Measurements from ENCODE around the gene MVK. TPM values are rescaled to one million over a fixed set of nuclear protein-coding genes. Genes with fewer than 3 reads are reported as not detected.

Gene MVK
- total RNA-seq, 3 donors from 2014 or later = 18.9 to 30.0 (median 29.8) TPM

GRCh38 chr12:109529691-109530640 is 43.6 kb upstream of the MVK start:
- Histone ChIP-seq H3K4me1 (ENCODE audit: low read depth) (no peaks in the 10 kb centered on the region), H3K9me3 (no peaks in the 10 kb centered on the region), H3K36me3 (ENCODE audit: low read depth) (peaks cover 7% of the 10 kb centered on the region), H3K4me3 (no peak overlapping the region)
- ATAC-seq = no peak
- DNase-seq = no peak
- intact Hi-C loops (cut with DNase I, micrococcal nuclease) = no loop called here
- TF ChIP-seq, protein P1, sequence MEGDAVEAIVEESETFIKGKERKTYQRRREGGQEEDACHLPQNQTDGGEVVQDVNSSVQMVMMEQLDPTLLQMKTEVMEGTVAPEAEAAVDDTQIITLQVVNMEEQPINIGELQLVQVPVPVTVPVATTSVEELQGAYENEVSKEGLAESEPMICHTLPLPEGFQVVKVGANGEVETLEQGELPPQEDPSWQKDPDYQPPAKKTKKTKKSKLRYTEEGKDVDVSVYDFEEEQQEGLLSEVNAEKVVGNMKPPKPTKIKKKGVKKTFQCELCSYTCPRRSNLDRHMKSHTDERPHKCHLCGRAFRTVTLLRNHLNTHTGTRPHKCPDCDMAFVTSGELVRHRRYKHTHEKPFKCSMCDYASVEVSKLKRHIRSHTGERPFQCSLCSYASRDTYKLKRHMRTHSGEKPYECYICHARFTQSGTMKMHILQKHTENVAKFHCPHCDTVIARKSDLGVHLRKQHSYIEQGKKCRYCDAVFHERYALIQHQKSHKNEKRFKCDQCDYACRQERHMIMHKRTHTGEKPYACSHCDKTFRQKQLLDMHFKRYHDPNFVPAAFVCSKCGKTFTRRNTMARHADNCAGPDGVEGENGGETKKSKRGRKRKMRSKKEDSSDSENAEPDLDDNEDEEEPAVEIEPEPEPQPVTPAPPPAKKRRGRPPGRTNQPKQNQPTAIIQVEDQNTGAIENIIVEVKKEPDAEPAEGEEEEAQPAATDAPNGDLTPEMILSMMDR (IDR thresholded peaks at IDR 0.05) = no peak

DNA sequence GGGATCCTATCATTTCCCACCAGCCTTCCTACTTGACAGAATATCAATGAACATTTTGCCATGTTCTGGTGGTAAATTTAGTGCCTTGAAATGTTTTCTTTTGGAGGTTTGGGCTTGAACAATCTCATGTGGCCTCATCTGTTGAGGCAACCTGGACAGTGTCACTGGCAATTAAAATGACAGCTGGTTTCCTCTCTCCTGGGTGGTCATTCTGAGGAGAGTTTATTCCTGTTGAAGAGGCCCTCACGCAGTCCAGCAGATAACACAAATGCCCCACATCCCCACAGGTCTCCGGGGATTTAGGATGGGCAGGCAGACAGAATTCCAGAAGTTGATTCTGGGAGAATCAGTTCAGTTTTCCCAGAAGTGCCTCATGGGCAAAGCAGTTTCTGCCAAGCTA is 42.2 kb upstream of the MVK start:
- DNase-seq (no peak), ATAC-seq (no peak)
- TF ChIP-seq, protein P1 (IDR thresholded peaks at IDR 0.05) = no peak
- Histone ChIP-seq H3K9me3 (no peaks in the 10 kb centered on the region), H3K36me3 (ENCODE audit: low read depth) (peaks cover 7% of the 10 kb centered on the region), H3K4me1 (ENCODE audit: low read depth) (no peaks in the 10 kb centered on the region), H3K4me3 (no peak overlapping the region)
- intact Hi-C loops (cut with DNase I, micrococcal nuclease) = no loop called here

- TF ChIP-seq, protein P1 (IDR thresholded peaks at IDR 0.05) = no peak
- no peak overlapping the region for H3K4me3 ChIP-seq
- ATAC-seq = no peak
- intact Hi-C loops (cut with DNase I, micrococcal nuclease) = no loop called here
- no peaks in the 10 kb centered on the region for H3K9me3 ChIP-seq
- H3K4me1 ChIP-seq (ENCODE audit: low read depth) = no peaks in the 10 kb centered on the region
- H3K36me3 ChIP-seq (ENCODE audit: low read depth) = no peaks in the 10 kb centered on the region
- DNase-seq = peak in 1 of 3 donors; percentile 28
Measured at GRCh38 chr12:109532721-109533486, 40.7 kb upstream of the MVK start.

DNA sequence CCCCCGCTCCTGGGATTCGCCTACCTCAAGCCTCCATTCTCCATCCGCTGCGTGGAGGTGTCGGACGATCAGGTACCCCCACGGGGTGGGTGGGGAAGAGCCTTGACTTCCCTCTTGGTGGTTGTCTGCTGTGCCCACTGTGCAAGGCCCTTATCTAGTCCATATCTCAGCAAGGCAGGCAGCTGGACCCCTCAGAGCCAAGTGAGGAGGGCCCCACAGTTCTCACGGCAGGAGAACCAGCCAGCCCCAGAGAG is 40.2 kb upstream of the MVK start:
- DNase-seq = peak in 1 of 3 donors; percentile 37
- TF ChIP-seq, protein P1 (IDR thresholded peaks at IDR 0.05) = no peak
- intact Hi-C loops (cut with DNase I, micrococcal nuclease) = no loop called here
- H3K4me3 ChIP-seq = no peak overlapping the region
- H3K36me3 ChIP-seq (ENCODE audit: low read depth) = no peaks in the 10 kb centered on the region
- no peak for ATAC-seq
- no peaks in the 10 kb centered on the region for H3K4me1 ChIP-seq (ENCODE audit: low read depth)
- no peaks in the 10 kb centered on the region for H3K9me3 ChIP-seq

DNA sequence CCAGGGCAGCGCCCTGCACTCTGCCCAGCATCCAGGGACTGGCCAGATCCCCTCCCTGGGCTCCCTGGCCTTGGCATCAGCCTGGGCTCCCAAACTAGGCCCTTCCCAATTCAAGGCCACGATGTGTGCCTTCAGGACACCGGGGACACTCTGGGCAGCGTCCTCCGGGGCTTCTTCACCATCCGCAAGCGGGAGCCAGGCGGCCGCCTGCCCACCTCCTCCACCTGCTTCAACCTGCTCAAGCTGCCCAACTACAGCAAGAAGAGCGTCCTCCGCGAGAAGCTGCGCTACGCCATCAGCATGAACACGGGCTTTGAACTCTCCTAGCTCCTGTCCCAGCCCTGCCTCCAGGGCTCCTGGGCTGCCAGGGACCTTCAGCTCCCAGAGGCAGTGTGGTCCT is 39.1 kb upstream of the MVK start:
- H3K4me1 ChIP-seq (ENCODE audit: low read depth) = no peaks in the 10 kb centered on the region
- H3K36me3 ChIP-seq (ENCODE audit: low read depth) = no peaks in the 10 kb centered on the region
- intact Hi-C loops (cut with DNase I, micrococcal nuclease) = no loop called here
- TF ChIP-seq, protein P1 (IDR thresholded peaks at IDR 0.05) = no peak
- DNase-seq = peak in 1 of 3 donors; percentile 27
- no peak overlapping the region for H3K4me3 ChIP-seq
- no peak for ATAC-seq
- H3K9me3 ChIP-seq = no peaks in the 10 kb centered on the region

All from mucosa of descending colon (tissue), 3 donors.